GM12878 (cell line): ENCODE results near the gene ARHGAP27.

ENCODE experiments used
- ATF2 ChIP-seq: IDR thresholded peaks from 2 replicates; pipeline ENCODE4 v1.6.1; 2012; ENCODE audit warnings: low read length, inconsistent platforms
- EP300 ChIP-seq, 2 experiments: fragments of 150-350 bp in 1 of 2; IDR thresholded peaks; 2 replicates each; pipeline ENCODE4 v1.6.1; 2011 to 2012; ENCODE audit warnings: low read depth in 2 of 2, low read length in 2 of 2, borderline replicate concordance in 1 of 2, improper control_type of control experiment in 1 of 2, inconsistent platforms in 1 of 2; ENCODE audit not compliant: control insufficient read depth in 1 of 2
- FOXM1 ChIP-seq: IDR thresholded peaks from 2 replicates; pipeline ENCODE4 v1.6.1; 2012; ENCODE audit warnings: low read depth, mild to moderate bottlenecking, inconsistent platforms, low read length, moderate library complexity
- KLF5 ChIP-seq: fragments of 450-650 bp; IDR thresholded peaks from 2 replicates; pipeline ENCODE4 v1.6.1; 2014; ENCODE audit warnings: mild to moderate bottlenecking; ENCODE audit not compliant: partially characterized antibody
- MTA2 ChIP-seq: fragments of 450-650 bp; IDR thresholded peaks from 2 replicates; pipeline ENCODE4 v1.6.1; 2016; ENCODE audit warnings: low read depth, mild to moderate bottlenecking, moderate library complexity
- NFIC ChIP-seq: IDR thresholded peaks from 2 replicates; pipeline ENCODE4 v1.6.1; 2012; ENCODE audit warnings: low read depth, mild to moderate bottlenecking, inconsistent platforms, low read length, moderate library complexity
- POLR2A ChIP-seq: IDR thresholded peaks from 2 replicates; pipeline ENCODE4 v1.6.1; 2011; ENCODE audit warnings: low read depth, mild to moderate bottlenecking, low read length
- STAT3 ChIP-seq: IDR thresholded peaks from 2 replicates; pipeline ENCODE4 v1.6.1; 2011; ENCODE audit warnings: low read depth, low read length, improper control_type of control experiment
- SUZ12 ChIP-seq: fragments of 200-600 bp; sonication (generic); IDR thresholded peaks from one replicate; pipeline ENCODE4 v1.6.1; 2018; ENCODE audit warnings: antibody characterized with exemption, mild to moderate bottlenecking; ENCODE audit not compliant: unreplicated experiment
- TBL1XR1 ChIP-seq: IDR thresholded peaks from 2 replicates; pipeline ENCODE4 v1.6.1; 2012; ENCODE audit warnings: low read depth, low read length, improper control_type of control experiment
- YY1 ChIP-seq: IDR thresholded peaks from 2 replicates; pipeline ENCODE4 v1.6.1; 2011; ENCODE audit warnings: low read depth, mild to moderate bottlenecking, low read length
- TF ChIP-seq, protein P1 (sequence below): IDR thresholded peaks from 2 replicates; pipeline ENCODE4 v1.6.1; 2011; ENCODE audit warnings: low read depth, mild to moderate bottlenecking, low read length, moderate library complexity, borderline replicate concordance; ENCODE audit errors: extremely low read depth
- TF ChIP-seq, protein P2 (sequence below): IDR thresholded peaks from 2 replicates; pipeline ENCODE4 v1.6.1; 2011; ENCODE audit warnings: borderline replicate concordance, low read depth, mild to moderate bottlenecking, moderate library complexity, mixed read lengths, low read length; ENCODE audit not compliant: insufficient read depth; ENCODE audit errors: extremely low read length
- TF ChIP-seq, protein P3 (sequence below): fragments of 450-650 bp; IDR thresholded peaks from 2 replicates; pipeline ENCODE4 v1.6.1; 2017; ENCODE audit warnings: mild to moderate bottlenecking, moderate library complexity

- TF ChIP-seq MTA2 (no peak), SUZ12 (no peak), TBL1XR1 (no peak), FOXM1 (no peak), KLF5 (no peak), STAT3 (no peak), YY1 (no peak), ATF2 (no peak), NFIC (no peak), EP300 (IDR thresholded peaks at IDR 0.05; ENCODE audit: borderline replicate concordance in 1 of 2, control insufficient read depth in 1 of 2, low read depth in 2 of 2, low read length in 2 of 2) (no peak), POLR2A (no peak)
- TF ChIP-seq, protein P1, sequence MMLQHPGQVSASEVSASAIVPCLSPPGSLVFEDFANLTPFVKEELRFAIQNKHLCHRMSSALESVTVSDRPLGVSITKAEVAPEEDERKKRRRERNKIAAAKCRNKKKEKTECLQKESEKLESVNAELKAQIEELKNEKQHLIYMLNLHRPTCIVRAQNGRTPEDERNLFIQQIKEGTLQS, result no peak
- TF ChIP-seq, protein P2, sequence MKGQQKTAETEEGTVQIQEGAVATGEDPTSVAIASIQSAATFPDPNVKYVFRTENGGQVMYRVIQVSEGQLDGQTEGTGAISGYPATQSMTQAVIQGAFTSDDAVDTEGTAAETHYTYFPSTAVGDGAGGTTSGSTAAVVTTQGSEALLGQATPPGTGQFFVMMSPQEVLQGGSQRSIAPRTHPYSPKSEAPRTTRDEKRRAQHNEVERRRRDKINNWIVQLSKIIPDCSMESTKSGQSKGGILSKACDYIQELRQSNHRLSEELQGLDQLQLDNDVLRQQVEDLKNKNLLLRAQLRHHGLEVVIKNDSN, result no peak
- TF ChIP-seq, protein P3, sequence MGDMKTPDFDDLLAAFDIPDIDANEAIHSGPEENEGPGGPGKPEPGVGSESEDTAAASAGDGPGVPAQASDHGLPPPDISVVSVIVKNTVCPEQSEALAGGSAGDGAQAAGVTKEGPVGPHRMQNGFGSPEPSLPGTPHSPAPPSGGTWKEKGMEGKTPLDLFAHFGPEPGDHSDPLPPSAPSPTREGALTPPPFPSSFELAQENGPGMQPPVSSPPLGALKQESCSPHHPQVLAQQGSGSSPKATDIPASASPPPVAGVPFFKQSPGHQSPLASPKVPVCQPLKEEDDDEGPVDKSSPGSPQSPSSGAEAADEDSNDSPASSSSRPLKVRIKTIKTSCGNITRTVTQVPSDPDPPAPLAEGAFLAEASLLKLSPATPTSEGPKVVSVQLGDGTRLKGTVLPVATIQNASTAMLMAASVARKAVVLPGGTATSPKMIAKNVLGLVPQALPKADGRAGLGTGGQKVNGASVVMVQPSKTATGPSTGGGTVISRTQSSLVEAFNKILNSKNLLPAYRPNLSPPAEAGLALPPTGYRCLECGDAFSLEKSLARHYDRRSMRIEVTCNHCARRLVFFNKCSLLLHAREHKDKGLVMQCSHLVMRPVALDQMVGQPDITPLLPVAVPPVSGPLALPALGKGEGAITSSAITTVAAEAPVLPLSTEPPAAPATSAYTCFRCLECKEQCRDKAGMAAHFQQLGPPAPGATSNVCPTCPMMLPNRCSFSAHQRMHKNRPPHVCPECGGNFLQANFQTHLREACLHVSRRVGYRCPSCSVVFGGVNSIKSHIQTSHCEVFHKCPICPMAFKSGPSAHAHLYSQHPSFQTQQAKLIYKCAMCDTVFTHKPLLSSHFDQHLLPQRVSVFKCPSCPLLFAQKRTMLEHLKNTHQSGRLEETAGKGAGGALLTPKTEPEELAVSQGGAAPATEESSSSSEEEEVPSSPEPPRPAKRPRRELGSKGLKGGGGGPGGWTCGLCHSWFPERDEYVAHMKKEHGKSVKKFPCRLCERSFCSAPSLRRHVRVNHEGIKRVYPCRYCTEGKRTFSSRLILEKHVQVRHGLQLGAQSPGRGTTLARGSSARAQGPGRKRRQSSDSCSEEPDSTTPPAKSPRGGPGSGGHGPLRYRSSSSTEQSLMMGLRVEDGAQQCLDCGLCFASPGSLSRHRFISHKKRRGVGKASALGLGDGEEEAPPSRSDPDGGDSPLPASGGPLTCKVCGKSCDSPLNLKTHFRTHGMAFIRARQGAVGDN, result no peak
Observed at GRCh38 chr17:45438931-45439610, 6.4 kb upstream of the ARHGAP27 start.
